ENCODE results near the gene CD28.

DNA sequence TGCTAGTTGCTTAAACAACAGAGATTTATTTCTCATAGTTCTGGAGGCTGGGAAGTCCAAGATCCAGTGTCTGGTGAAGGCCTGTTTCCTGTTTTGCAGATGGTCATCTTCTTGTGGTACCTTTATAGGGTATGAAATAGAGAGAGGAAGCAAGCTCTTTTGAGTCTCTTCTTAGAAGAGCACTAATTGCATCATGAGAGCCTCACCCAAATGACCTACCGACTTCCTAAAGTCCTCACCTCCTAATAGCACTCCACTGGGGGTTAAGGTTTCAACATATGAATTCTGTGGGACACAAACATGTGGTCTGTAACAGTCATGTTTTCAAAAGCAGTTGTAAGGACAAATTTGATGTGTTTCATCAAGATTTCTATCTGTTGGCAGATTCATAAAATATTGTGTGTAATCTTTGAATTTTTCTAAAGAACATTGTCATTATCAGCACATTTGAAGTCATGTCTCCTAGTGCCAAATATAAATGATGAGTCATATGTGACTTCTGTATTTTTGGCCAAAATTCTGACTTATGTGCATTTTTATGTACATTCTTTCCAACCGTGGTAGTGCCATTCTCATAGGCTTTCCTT lies 45.3 kb downstream of the CD28 start:
- TF ChIP-seq CTCF (IDR thresholded peaks at IDR 0.05) = no peak
- TF ChIP-seq ZFX (IDR thresholded peaks at IDR 0.05; ENCODE audit: borderline replicate concordance) = no peak

All from 22Rv1 (cell line).